DMS114 treated with DMSO at 0.1 percent for 48 hours (cell line): ENCODE results near the gene SMIM36.
"Not testable (repeated sequence)": the region's sequence is repeated elsewhere in the genome, so short reads cannot be mapped to it uniquely, and the experiment has no call there.

Experiments
- DNase-seq: peaks from one replicate; lab custom pipeline; 2025; ENCODE audit not compliant: unreplicated experiment; lab: John Stamatoyannopoulos, UW

Gene SMIM36

DNA sequence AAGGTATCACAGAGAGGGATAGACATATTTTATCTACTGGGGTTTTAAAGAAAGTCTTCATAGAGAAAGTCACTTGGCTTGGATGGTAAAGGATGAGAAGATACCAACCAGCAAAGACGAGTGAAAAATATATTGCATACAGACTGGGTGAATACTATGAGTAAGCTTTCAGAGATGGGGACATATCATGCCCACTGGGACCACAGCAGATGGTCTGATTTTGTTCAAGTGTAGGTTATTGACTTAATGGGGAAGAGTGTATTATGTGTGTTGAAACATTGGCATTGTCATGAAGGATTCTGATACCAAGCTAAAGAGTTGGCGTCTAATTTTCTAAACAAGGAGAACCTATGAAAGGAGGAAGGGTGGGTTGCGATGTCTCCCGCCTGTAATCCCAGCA is 75.8 kb downstream of the SMIM36 start:
- no peak for DNase-seq

DNA sequence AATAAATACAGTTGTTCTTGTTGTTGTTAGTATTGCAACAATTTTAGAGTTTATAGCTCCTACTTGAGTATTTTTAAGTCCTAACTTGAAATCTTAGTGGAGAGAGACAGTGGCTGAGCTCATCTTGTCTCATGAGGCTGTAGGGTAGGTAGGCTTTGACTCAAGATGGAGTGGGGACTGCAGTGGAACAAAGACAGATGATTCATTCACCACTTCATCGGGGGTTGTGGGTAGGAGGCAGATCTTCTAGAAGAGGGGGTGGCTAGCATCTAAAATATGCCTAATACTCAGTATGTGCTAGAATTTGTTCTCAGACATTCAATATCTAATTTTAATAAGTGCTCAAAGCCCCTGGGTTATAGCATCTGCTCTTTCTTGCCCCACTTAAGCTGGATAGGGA is 76.5 kb downstream of the SMIM36 start:
- no peak for DNase-seq

DNA sequence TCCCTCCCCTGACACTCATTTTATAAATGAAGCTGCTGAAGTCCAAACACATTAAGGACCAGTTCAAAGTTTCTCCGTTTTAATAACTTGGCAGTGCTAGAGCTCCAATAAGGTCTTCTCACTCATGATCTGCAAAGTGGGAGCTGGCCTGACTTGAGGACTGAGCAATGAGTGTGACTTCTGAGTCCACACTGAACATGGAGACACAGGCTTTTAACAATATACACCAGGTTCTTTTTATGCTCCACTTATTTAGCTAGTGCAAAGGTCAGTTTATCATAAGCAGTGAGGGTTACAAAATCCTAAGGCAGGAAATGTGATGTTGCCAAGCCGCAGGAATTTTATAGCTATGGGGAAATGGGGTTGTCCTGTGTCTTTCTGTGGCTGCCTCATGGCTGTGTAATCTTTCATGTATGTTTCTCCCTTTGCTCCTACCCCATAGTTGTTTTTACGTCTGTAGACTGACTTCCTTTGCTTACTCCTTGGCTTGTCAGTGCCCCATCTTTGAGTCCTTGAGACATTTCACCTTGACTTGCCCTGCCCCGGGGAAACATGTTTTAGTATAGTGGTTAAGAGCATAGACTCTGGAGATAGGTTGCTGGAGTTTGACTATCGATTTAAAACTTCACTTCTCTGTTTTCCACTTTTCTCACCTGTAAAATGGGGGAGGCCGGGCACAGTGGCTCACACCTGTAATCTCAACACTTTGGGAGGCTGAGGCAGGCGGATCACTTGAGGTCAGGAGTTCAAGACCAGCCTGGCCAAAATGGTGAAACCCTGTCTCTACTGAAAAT is 77.4 kb downstream of the SMIM36 start:
- DNase-seq: no peak

DNA sequence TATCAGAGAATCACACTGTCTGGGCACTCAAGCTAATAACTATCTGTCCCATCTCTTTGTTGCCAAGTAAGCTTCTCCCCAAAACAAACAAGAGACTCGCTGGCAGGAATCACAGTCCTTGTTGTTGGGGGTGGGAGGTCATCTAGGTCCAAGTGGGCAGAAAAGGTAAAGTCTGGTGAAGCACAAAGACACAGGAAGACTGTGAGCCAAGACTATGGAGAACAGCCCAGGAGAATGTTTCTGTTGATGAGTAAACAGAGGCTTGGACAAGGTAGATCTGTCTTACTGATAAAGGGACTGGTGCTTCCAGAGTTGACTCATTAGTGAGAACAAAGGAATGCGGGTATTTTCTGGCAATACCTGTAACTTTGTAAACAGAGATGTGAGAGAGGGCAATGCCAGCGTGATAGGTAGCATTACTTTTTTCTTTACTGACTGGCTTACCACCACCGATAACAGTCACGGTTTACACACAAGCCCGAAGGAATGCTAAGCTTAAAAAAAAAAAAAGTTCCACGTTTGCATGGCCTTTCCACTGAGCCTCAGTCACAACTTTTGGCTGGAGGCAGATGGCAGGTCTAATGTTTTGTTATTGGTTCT is 78.1 kb downstream of the SMIM36 start:
- no peak for DNase-seq

DNA sequence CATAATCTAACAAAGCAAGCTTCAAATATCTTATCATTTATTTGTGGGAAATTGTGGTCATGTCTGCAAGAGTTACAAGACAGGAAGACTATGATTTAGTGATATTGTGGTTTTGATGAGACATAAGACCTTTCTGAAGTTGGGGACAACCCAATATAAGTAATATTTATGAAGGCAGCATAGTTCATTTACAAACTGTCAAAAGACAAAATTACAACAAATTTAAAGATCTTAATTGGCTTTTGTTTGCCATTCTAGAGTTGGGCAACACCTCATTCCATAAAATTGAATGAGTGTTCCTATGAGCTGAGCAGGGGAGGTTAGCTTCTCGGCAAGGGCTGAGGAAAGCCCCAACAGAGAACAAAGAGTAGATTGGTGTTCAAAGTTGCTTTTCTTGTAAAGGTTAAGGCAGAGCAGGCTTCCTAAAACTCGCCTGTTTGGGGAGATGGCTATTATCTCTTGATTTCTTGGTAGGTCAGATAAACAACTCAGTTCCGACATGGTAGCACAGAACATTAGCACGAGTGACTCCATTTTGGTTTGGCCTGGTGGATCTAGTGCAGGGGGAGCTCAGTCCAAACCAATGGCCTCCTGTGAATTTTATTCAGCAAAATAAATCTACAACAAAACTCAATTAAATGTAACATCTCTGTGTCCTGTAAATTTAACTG is 78.8 kb downstream of the SMIM36 start:
- no peak for DNase-seq

DNA sequence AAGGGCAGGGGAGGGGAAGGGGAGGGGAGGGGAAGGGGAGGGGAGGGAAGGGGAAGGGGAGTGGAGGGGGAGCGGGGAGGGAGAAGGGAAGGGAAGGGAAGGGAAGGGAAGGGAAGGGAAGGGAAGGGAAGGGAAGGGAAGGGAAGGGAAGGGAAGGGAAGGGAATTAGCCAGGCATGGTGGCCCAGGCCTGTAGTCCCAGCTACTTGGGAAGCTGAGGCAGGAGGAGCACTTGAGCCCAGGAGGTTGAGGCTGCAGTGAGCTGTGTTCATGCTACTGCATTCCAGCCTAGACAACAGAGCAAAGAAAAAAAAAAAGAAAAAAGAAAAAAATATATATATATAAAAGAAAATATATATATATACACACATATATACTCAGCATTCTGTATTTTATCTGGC is 79.3 kb downstream of the SMIM36 start:
- not testable (repeated sequence) for DNase-seq

DNA sequence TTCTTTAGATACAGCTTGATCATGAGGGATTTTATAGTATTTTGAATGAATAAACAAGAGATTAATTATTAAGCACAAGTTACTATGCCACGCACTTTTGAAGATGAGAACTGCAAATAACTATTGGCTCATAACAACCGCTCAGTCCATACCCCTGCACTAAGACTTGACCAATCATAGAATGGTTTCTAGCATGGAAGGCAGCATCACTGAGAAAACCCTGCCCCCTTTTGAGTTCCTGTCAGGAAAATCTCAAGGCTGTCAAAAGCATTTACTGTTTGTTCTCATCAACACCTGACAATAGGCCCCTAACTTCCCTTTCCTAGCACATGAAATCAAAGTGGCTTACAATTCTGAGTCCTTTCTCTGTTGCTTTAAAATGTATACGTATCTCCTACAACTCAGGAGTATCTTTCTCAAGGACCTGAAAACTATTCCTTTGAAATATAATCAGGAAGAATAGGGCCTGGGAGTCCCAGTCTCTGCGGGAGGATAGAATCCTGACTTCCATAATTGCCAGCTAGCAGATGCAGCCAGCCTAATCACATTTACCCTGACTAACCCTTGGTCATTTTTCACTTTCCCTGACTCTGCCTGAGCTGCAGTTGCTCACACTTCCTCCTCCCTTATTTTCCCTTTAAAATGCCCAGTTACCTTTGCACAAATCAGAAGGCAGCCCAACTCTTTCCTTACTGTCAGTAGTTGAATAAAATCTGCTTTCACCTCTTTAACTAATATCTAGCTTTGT is 80.5 kb downstream of the SMIM36 start:
- no peak for DNase-seq

DNA sequence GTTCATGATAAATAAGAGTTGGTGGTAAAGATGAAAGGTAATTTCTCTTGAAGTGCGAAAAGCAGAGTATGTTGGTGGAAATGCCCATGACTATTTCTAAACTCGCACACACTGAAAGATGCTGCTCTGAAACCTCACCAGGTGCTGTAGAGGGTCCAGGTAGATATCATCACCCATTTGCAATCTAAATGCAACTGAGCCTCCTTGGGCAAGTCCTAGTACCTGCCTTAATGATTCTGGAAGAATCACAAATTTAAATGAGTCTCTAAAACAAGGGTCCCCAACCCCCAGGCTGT is 83.7 kb downstream of the SMIM36 start:
- DNase-seq: no peak

DNA sequence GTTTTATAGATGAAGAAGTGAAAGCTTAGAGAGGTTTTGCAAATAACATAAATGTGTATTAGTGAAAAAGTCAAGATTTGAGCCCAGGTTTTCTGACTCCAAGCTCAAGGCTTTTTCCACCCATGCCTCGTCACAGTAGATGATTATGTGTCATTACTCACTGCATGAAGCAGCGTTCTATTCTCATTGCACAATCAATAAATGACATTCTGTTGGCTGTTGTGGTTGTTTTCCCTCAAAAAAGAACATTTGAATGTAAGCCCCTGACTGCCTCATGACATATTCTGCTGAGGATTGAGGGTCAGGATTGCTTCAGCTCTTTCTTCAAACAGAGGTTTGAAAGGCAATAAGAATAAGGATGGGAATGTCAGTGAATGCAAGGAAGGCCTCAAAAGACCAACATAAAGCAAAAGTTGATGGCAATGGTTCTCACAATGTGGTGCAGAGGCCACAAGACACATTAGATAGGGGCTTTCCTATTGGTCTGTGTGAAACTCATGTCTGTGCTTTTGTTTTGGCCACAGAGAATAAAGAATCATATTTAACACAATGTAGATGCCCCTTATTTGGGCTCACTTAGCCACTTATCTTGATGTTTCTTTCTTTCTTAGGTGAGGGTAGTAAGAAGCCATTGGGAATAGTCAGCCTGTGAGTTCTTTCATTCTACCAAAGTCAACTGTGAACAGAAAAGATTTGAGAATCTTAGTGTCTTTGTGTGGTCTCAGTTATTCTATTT is 84.2 kb downstream of the SMIM36 start:
- no peak for DNase-seq

DNA sequence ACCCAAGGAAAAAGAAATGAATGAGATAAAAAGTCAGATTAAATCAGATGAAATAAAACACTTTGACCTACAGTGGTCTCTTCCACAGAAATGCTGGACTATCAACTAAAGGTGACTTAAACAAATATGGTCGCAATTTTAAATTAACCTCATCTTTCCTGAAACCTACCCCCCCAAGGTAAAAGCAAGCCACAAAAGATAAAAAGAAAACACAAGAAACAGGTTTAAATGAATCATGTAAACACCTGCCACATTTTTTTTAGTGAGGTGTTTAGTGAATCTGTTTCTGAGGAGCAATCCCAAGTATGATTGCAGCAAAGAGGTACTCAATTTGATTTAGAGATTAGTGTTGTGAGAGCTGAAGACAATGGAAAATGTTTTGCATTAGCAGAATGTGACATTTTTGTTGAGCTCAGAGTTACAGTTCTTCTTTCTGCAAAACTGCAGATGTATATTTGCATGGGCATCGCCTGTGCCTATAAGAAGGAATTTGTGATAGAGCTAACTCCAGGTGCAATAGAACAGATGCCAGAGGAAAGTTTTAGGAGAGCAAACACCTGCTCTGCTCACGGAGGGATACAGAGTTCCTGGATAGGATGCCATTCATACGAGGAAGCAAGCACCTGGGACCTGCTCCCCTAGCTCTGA is 86.2 kb downstream of the SMIM36 start:
- DNase-seq: no peak

DNA sequence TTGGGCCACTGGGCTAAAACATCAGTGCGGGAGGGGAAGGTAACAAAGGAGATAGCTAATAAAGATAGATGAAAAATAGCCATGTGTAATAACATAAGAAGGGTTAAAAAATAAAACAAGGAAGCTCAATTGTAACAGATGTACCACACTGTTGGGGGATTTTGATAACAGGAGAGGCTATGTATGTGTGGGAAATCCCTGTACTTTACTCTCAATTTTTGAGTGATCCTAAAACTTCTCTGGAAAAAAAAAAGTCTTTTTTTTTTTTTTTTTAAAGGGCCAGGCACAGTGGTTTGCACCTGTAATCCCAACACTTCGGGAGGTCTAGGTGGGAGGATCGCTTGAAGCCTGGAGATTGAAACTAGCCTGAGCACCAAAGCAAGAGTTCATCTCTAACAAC is 87.7 kb downstream of the SMIM36 start:
- DNase-seq: no peak

DNA sequence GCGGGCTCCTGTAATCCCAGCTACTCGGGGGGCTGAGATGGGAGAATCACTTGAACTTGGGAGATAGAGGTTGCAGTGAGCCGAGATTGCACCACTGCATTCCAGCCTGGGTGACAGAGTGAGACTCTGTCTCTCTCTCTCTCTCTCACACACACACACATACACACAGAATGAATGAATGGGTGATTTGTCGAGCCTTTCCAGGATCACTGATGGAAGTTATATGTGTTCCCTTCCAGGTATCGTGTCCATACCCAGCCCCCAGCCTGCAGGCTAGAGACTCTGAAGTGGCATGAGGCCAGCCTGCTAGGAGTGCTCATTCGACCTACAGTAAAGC is 88.5 kb downstream of the SMIM36 start:
- DNase-seq: not testable (repeated sequence)

DNA sequence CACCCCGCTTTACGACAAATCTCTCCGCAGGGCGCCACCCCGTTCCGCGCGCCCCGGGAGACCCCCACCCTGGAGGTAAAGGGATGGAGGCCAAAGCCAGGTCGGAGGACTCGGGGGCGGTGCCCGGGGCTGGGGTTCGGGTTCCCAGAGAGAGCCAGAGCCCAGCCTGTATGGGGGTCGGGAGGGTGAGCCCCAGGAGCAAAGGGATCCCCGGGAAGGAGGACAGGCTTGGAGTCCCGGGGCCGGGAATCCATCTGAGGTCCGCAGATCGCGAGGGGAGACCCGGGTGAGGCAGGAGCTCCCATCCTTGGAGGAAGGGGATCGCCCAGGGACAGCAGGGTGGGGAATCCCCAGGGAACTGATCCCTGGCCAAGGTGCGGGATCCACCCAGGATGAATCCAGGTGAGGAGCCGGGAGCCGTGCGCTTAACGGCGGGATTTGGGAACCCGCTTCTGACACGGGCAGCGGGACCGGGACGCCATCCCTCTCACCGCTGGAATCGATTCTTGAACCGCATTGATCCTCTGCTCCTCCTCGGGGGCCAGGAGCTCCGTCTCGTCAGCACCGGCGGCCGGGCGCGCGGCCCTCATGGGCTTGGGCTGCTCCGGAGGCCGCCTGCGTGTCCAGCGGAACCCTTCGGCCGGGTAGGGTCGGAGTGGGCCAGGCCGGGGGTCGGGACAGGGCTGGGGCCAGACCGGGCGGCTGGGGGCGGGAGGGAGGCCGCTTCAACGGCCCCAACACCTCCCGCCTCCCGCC is 89.9 kb downstream of the SMIM36 start, which contains the start of gene MMD:
Gene MMD (minus strand): TSS at position 657 of the 756 bp plus-strand sequence. CDS start 140 bp downstream, at position 517.
- no peak for DNase-seq

DNA sequence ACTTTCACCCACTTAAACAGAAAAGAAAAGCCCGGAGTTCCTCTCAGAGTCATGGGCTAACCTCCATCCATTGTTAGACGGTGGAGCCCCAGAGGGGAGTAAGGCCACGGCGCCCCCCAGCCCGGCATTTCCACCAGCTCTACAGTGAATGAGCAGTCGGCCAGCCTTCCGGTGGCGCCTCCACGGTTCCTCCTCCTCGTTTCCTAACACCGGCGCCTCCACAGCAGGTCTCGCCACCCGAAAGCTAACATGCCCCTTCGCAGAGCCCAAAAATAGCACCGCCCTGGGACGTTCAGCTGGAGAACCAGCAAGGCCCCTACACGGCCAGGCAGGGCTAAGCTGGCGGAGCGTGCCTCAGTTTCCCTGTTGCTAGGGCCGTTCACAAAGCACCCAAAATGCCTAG is 90.5 kb downstream of the SMIM36 start:
- DNase-seq: no peak

DNA sequence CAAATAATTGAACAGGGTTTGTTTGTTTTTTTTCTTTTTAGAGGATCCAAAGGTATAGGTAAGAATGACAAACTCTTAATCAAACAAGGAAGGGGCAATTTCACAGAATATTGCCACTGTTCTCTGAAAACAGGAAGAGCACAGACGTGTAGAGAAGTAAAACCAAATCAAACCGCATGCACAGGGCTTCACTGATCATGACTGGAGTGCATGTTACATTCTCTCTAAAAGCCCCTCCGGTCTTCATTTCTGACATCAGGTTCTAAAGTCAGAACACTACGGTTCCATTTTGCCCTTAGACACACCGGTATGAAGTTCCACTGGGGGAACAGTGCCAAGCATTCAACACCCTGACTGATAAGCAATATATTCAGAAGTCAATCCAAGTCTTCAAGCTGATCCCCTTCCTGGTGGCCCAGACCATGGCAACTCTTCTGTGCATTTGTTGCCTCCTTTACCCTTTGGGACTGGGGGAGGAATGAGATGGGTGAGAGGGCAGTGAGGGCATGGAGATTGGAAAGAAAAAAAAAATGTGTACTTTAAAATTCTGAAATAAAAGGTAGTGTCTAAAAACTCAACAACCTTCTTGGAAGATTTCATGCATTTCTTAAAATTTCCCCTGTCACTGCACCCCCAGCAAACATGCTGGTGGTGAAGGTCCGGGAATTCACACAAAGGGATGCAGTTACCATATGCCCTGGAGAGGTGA is 91.0 kb downstream of the SMIM36 start:
- no peak for DNase-seq

DNA sequence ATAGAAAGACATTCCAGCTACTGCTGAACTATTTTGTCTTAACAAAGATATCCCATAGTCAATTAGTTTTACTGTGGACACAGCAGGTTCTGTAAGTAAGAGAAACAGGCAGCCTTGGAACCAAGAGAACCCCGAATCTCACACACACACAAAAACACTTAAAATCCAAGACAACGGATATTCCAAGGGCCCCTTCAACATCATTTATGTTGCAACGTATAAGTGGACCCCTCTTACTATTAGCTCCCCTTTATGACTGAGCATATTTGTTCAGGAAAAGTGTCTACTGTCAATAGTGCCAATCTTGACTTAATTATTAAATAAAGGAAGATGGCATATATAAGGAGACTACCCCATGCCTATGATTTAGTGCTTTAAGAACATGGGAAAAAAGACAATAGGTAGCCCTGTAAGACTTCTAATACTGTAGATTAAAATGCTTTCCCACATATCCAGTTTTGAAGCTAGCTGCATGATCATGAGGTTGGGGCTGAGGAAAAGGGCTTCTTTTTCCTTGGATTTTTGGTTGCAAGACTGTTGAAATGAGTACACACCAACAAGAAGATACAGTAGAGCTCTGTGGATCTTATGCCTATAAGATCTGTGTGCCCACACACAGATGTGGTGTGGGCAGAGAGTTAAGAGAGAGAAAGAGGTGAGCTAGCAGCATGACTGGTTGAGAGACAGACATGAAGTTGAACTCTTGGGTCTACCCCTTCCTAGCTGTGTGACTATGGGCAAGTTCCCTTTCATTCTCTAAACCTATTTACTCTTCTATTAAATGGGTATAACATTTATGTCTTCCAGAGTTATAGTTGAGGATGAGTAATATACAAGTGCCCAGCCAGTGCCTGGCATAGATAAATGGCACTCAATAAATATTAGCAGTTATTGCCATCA is 92.6 kb downstream of the SMIM36 start:
- no peak for DNase-seq

DNA sequence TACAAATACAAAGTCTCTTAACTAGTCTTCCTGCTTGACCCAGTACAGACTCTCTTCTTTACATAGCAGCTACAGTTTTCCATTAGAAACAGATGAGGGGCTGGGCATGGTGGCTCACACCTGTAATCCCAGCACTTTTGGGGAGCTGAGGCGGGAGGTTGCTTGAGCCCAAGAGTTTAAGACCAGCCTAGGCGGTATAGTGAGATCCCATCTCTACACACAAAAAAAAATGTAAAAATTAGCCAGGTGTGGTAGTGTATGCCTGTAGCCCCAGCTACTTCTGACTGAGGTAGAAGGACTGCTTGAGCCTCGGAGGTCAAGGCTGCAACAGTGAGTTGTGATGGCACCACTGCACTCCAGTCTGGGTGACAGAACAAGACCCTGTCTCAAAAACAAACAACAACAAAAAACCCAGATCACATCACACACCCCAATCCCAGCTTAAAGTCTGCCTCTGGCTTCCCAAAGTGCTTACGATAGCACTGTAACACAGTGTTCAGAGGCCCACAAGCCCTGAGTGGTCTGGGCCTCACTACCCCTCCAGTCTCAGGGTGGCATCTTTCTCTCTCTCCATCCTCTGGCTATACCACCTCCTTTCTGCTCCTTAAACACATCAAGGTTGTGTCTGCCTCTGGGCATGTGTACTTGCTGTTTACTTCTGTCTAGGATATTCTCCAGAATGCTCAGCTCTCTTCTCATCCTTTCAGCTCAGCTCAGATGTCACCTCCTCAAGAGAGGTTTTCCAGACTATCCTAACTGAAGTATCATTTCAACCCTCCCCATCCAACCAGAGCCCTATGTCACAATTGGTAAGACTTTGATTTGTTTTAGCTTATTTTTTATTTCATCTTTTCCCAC is 93.6 kb downstream of the SMIM36 start:
- DNase-seq: no peak
